ENCODE data around the gene HNF4A. TPM values are rescaled to one million over a fixed set of nuclear protein-coding genes. Genes with fewer than 3 reads are reported as not detected.

The HNF4A gene
- total and polyA plus RNA-seq, 2 of the 13 experiments (the other 11 are each of a cell fraction or from before 2014, with no cell fraction given) = 80.9 to 169 TPM

DNA sequence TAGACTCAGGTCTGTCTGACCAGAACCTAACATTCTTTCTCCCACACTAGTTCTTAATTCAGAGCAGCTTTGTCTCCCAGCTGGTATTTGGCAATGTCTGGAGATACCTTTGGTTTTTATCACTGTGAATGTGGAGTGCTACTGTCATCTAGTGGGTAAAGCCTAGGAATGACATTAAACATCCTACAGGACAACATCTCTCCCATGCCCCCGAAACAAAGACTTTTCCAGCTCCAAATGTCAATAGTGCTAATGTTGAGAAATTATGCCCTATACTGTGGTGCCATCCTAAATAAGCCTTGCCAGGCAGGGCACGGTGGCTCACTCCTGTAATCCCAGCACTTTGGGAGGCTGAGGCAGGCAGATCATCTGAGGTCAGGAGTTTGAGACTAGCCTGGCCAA lies 116.0 kb downstream of the HNF4A start (continued):
- TF ChIP-seq ZIK1 (CRISPR knock-in tag; IDR thresholded peaks at IDR 0.05; ENCODE audit: borderline replicate concordance, low read depth) = no peak
- TF ChIP-seq NPAS2 (CRISPR knock-in tag; IDR thresholded peaks at IDR 0.05; ENCODE audit: borderline replicate concordance) = no peak
- peak; percentile 71 for TF ChIP-seq ZNF331 (CRISPR knock-in tag; IDR thresholded peaks at IDR 0.05)
- 0 out of 2 replicates have a peak, but pooled peaks have one; percentile 58 for TF ChIP-seq SMAD3 (CRISPR knock-in tag; IDR thresholded peaks at IDR 0.05)
- no peak for TF ChIP-seq TGIF2 (CRISPR knock-in tag; IDR thresholded peaks at IDR 0.05)
- TF ChIP-seq, protein P1, sequence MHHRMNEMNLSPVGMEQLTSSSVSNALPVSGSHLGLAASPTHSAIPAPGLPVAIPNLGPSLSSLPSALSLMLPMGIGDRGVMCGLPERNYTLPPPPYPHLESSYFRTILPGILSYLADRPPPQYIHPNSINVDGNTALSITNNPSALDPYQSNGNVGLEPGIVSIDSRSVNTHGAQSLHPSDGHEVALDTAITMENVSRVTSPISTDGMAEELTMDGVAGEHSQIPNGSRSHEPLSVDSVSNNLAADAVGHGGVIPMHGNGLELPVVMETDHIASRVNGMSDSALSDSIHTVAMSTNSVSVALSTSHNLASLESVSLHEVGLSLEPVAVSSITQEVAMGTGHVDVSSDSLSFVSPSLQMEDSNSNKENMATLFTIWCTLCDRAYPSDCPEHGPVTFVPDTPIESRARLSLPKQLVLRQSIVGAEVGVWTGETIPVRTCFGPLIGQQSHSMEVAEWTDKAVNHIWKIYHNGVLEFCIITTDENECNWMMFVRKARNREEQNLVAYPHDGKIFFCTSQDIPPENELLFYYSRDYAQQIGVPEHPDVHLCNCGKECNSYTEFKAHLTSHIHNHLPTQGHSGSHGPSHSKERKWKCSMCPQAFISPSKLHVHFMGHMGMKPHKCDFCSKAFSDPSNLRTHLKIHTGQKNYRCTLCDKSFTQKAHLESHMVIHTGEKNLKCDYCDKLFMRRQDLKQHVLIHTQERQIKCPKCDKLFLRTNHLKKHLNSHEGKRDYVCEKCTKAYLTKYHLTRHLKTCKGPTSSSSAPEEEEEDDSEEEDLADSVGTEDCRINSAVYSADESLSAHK (CRISPR knock-in tag; IDR thresholded peaks at IDR 0.05; ENCODE audit: borderline replicate concordance) = no peak
- no peak for TF ChIP-seq TCF7 (IDR thresholded peaks at IDR 0.05; ENCODE audit: low read depth)
- TF ChIP-seq KDM3A (CRISPR knock-in tag; IDR thresholded peaks at IDR 0.05; ENCODE audit: low read depth) = peak; percentile 83; the same call in 1 of the 2 replicates
- TF ChIP-seq SSRP1 (CRISPR knock-in tag; IDR thresholded peaks at IDR 0.05) = no peak
- peak; percentile 53 for TF ChIP-seq JARID2 (CRISPR knock-in tag; IDR thresholded peaks at IDR 0.05; ENCODE audit: insufficient replicate concordance)
- no peak for TF ChIP-seq ZNF432 (CRISPR knock-in tag; IDR thresholded peaks at IDR 0.05; ENCODE audit: borderline replicate concordance)
- TF ChIP-seq ZMYM4 (CRISPR knock-in tag; IDR thresholded peaks at IDR 0.05) = peak; percentile 32; the same call in 1 of the 2 replicates
- TF ChIP-seq, protein P2, sequence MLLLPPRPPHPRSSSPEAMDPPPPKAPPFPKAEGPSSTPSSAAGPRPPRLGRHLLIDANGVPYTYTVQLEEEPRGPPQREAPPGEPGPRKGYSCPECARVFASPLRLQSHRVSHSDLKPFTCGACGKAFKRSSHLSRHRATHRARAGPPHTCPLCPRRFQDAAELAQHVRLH (CRISPR knock-in tag; IDR thresholded peaks at IDR 0.05; ENCODE audit: borderline replicate concordance, low read depth) = peak; percentile 72; the same call in 1 of the 2 replicates
- TF ChIP-seq RXRB (CRISPR knock-in tag; IDR thresholded peaks at IDR 0.05; ENCODE audit: borderline replicate concordance) = peak; percentile 77
- no peak for TF ChIP-seq LCORL (IDR thresholded peaks at IDR 0.05)
- TF ChIP-seq LCORL (CRISPR knock-in tag; IDR thresholded peaks at IDR 0.05) = peak; percentile 88
- TF ChIP-seq PITX1 (CRISPR knock-in tag; IDR thresholded peaks at IDR 0.05) = no peak
- TF ChIP-seq, protein P3, sequence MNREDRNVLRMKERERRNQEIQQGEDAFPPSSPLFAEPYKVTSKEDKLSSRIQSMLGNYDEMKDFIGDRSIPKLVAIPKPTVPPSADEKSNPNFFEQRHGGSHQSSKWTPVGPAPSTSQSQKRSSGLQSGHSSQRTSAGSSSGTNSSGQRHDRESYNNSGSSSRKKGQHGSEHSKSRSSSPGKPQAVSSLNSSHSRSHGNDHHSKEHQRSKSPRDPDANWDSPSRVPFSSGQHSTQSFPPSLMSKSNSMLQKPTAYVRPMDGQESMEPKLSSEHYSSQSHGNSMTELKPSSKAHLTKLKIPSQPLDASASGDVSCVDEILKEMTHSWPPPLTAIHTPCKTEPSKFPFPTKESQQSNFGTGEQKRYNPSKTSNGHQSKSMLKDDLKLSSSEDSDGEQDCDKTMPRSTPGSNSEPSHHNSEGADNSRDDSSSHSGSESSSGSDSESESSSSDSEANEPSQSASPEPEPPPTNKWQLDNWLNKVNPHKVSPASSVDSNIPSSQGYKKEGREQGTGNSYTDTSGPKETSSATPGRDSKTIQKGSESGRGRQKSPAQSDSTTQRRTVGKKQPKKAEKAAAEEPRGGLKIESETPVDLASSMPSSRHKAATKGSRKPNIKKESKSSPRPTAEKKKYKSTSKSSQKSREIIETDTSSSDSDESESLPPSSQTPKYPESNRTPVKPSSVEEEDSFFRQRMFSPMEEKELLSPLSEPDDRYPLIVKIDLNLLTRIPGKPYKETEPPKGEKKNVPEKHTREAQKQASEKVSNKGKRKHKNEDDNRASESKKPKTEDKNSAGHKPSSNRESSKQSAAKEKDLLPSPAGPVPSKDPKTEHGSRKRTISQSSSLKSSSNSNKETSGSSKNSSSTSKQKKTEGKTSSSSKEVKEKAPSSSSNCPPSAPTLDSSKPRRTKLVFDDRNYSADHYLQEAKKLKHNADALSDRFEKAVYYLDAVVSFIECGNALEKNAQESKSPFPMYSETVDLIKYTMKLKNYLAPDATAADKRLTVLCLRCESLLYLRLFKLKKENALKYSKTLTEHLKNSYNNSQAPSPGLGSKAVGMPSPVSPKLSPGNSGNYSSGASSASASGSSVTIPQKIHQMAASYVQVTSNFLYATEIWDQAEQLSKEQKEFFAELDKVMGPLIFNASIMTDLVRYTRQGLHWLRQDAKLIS (CRISPR knock-in tag; IDR thresholded peaks at IDR 0.05) = no peak
- no peak for TF ChIP-seq U2AF2 (IDR thresholded peaks at IDR 0.05; ENCODE audit: low read depth, low read length)
- peak; percentile 38; the same call in 1 of the 2 replicates for TF ChIP-seq CBX5 (CRISPR knock-in tag; IDR thresholded peaks at IDR 0.05; ENCODE audit: borderline replicate concordance)
- TF ChIP-seq GATAD1 (CRISPR knock-in tag; IDR thresholded peaks at IDR 0.05) = peak; percentile 60
- TF ChIP-seq ZNF33B (CRISPR knock-in tag; IDR thresholded peaks at IDR 0.05) = peak; percentile 84; the same call in 1 of the 2 replicates
- TF ChIP-seq, protein P4, sequence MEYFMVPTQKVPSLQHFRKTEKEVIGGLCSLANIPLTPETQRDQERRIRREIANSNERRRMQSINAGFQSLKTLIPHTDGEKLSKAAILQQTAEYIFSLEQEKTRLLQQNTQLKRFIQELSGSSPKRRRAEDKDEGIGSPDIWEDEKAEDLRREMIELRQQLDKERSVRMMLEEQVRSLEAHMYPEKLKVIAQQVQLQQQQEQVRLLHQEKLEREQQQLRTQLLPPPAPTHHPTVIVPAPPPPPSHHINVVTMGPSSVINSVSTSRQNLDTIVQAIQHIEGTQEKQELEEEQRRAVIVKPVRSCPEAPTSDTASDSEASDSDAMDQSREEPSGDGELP (IDR thresholded peaks at IDR 0.05; ENCODE audit: borderline replicate concordance, low read depth) = peak; percentile 81
- peak; percentile 45; the same call in 1 of the 2 replicates for TF ChIP-seq ZNF34 (CRISPR knock-in tag; IDR thresholded peaks at IDR 0.05; ENCODE audit: borderline replicate concordance)
- TF ChIP-seq EP300 (IDR thresholded peaks at IDR 0.05; ENCODE audit: low read depth in 2 of 2, low read length in 2 of 2) = 0 out of 4 replicates have a peak, but pooled peaks of 1 of the 2 experiments have one; percentile 18
- TF ChIP-seq EP300 (CRISPR knock-in tag; IDR thresholded peaks at IDR 0.05; ENCODE audit: borderline replicate concordance) = peak; percentile 40; the same call in 1 of the 2 replicates
